ENCODE measurements around the gene HHAT. TPM values are rescaled to one million over a fixed set of nuclear protein-coding genes. Genes with fewer than 3 reads are reported as not detected.

The HHAT gene
- total RNA-seq, 2 donors from 2014 or later: 1.6 to 2.0 TPM

DNA sequence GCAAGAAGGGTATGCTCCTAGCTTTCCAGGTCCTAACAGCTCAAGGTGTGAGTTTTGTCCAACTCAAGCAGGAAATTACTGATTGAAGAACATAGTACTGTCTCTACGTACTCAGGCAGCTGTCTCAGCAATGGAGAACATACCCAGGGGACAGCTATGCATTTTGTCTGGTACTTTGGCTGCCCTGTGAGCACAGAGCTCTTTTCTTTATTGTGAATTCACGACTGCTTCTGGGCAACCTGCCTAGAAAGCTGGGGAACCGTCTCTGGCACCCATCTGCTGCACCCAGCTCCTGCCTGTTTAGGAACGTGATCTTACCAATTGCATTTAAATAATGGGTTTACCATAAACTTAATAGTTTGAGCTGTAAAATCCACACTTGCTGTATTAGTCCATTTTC is 258.1 kb downstream of the HHAT start:
- no peaks in the 10 kb centered on the region for H3K36me3 ChIP-seq
- TF ChIP-seq, protein P1, sequence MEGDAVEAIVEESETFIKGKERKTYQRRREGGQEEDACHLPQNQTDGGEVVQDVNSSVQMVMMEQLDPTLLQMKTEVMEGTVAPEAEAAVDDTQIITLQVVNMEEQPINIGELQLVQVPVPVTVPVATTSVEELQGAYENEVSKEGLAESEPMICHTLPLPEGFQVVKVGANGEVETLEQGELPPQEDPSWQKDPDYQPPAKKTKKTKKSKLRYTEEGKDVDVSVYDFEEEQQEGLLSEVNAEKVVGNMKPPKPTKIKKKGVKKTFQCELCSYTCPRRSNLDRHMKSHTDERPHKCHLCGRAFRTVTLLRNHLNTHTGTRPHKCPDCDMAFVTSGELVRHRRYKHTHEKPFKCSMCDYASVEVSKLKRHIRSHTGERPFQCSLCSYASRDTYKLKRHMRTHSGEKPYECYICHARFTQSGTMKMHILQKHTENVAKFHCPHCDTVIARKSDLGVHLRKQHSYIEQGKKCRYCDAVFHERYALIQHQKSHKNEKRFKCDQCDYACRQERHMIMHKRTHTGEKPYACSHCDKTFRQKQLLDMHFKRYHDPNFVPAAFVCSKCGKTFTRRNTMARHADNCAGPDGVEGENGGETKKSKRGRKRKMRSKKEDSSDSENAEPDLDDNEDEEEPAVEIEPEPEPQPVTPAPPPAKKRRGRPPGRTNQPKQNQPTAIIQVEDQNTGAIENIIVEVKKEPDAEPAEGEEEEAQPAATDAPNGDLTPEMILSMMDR (IDR thresholded peaks at IDR 0.05): no peak
- H3K4me3 ChIP-seq: no peak overlapping the region
- H3K4me1 ChIP-seq: no peaks in the 10 kb centered on the region
- peaks cover 4 to 5% of the 10 kb centered on the region in 2 donors for H3K9me3 ChIP-seq
- no peak for DNase-seq (ENCODE audit: low spot score)
- H3K27ac ChIP-seq: no peak overlapping the region
- H3K27me3 ChIP-seq: no peaks in the 10 kb centered on the region

DNA sequence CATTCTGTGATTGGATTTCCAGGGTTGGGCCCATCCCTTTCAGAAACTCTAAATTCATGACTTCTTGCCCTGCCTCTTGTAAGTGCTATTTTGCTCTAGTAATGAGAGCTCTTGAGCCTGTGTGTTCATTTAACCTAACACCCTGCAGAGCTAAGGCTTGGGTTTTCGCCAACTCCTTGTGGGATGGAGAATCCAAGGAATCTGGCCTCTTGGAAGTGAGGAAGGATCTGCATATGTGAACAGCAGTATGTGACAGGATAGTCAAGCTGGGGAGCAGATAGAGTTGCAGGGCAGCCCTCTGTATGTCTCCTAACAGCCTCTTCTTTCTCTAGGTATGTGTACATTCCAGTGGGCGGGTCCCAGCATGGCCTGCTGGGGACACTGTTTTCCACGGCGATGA is 258.9 kb downstream of the HHAT start:
- no peak overlapping the region for H3K4me3 ChIP-seq
- H3K9me3 ChIP-seq: peaks cover 4 to 5% of the 10 kb centered on the region in 2 donors
- no peaks in the 10 kb centered on the region for H3K27me3 ChIP-seq
- H3K36me3 ChIP-seq: no peaks in the 10 kb centered on the region
- no peaks in the 10 kb centered on the region for H3K4me1 ChIP-seq
- TF ChIP-seq, protein P1 (IDR thresholded peaks at IDR 0.05): no peak
- no peak overlapping the region for H3K27ac ChIP-seq
- no peak for DNase-seq (ENCODE audit: low spot score)

DNA sequence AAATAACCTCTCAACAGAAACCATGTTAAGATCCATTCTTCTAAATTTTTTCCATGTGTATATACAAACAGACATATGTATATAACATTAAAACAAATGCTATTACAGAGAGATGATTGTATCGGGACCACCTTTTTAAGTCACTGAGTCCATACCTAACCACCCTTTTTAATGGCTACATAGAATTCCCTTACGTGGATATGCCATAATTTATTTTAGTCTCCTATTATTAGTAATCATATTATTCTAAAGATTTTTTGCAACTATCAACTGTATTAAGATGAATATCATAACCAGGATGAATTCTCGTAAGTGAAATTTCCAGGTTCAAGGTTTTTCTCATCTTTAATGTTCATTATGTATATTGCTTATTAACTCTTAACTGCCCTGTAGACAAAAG is 259.7 kb downstream of the HHAT start:
- Histone ChIP-seq H3K27ac (no peak overlapping the region), H3K4me1 (no peaks in the 10 kb centered on the region), H3K36me3 (no peaks in the 10 kb centered on the region), H3K27me3 (no peaks in the 10 kb centered on the region), H3K4me3 (no peak overlapping the region), H3K9me3 (peaks cover 4 to 5% of the 10 kb centered on the region in 2 donors)
- TF ChIP-seq, protein P1 (IDR thresholded peaks at IDR 0.05): no peak
- DNase-seq (ENCODE audit: low spot score): no peak

DNA sequence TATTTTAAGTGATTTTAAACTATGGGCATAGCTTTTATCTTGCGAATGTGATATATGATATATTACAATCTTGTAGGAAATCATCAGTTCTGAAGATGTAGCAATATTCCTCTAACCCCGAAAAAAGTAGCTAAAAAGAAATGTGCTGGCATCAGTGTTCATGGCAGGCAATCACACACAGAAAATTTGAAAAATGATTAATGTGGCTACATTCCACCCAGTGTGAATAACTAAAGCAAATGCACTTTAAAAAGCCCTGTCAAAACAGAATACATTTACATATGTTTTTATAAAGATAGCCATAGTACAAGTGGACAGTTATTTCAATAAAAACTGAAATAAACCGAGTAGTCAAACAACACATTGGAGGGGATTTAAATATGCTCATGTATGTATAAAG is 260.2 kb downstream of the HHAT start:
- Histone ChIP-seq H3K27ac (no peak overlapping the region), H3K4me1 (no peaks in the 10 kb centered on the region), H3K9me3 (peaks cover 4 to 5% of the 10 kb centered on the region in 2 donors), H3K36me3 (no peaks in the 10 kb centered on the region), H3K4me3 (no peak overlapping the region), H3K27me3 (no peaks in the 10 kb centered on the region)
- TF ChIP-seq, protein P1 (IDR thresholded peaks at IDR 0.05): no peak
- DNase-seq (ENCODE audit: low spot score): no peak

DNA sequence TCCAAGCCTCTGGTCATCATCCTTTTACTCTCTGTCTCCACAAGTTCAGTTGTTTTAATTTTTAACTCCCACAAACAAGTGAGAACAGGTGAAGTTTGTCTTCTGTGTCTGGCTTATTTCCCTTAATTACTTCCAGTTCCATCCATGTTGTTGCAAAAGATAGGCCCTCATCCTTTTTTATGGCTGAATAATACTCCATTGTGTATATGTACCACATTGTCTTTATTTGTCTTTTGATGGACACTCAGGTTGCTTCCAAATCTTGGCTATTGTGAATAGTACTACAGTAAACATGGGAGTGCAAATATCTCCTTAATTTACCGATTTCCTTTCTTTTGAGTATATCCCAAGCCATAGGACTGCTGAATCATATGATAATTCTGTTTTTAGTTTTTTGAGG is 262.5 kb downstream of the HHAT start:
- H3K36me3 ChIP-seq: no peaks in the 10 kb centered on the region
- H3K4me3 ChIP-seq: no peak overlapping the region
- DNase-seq (ENCODE audit: low spot score): no peak
- peaks cover 4 to 5% of the 10 kb centered on the region in 2 donors for H3K9me3 ChIP-seq
- H3K27me3 ChIP-seq: no peaks in the 10 kb centered on the region
- H3K4me1 ChIP-seq: no peaks in the 10 kb centered on the region
- TF ChIP-seq, protein P1 (IDR thresholded peaks at IDR 0.05): no peak
- H3K27ac ChIP-seq: no peak overlapping the region

GRCh38 chr1:210594605-210595004 is 265.9 kb downstream of the HHAT start:
- Histone ChIP-seq H3K9me3 (peaks cover 4 to 5% of the 10 kb centered on the region in 2 donors), H3K36me3 (no peaks in the 10 kb centered on the region), H3K4me3 (no peak overlapping the region), H3K4me1 (peaks cover 0 to 7% of the 10 kb centered on the region in 2 donors), H3K27me3 (no peaks in the 10 kb centered on the region), H3K27ac (no peak overlapping the region)
- TF ChIP-seq, protein P1 (IDR thresholded peaks at IDR 0.05): no peak
- DNase-seq (ENCODE audit: low spot score): no peak

Data from right atrium auricular region (tissue), 2 donors.